D341Med (cell line): ENCODE results near the gene ORC1.

Experiments used
- DNase-seq: peaks from one replicate; pipeline ENCODE4 v3.0.0; 2012; ENCODE audit warnings: low spot score

The ORC1 gene

DNA sequence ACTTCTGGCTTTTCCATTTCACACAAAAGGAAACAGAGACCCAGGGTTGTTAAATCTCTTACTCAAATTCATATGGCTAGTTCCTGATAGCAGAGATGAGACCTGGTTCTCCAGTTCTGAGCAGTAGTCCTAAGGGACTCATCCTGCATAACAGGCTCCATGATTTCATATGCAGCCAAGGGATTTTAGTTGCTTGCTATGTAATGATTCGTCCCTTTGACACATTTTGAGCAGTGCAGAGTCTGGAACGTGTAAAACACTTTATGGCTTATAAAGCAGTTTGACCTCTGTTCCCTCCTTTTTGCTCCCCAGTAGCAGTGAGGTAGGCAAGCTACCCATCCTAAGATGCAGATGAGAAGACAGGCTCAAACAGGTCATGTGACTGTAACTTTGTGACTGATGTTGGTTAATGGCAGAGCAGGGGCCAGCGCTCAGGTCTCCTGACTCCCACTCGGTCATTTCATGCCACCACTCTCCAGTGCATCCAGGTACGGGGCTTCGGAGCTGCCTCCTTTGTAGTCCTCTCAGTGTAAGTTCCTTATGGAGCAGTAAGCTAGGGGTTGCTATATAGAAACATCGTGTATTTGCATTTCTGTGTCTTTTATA lies 62.5 kb downstream of the ORC1 start:
- DNase-seq = no peak

DNA sequence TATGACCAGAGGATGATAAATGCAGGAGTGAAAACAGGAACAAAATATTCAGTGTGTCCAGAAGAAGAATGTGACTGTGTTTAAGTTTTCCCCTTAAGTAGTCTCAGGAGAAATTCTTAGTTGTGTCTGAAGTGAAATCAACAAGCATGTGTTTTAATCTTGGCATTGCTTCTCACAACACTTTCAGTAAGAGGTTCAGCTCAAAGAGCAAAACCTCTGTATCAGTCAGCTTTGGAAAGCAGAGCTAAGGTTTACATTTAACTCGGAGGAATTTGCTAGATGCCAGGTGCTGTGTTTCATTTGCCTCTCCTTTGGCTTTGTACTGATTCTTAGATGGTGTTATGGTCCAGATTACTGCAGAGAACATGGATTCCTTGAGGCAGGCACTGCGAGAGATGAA lies 66.8 kb downstream of the ORC1 start:
- DNase-seq = no peak

DNA sequence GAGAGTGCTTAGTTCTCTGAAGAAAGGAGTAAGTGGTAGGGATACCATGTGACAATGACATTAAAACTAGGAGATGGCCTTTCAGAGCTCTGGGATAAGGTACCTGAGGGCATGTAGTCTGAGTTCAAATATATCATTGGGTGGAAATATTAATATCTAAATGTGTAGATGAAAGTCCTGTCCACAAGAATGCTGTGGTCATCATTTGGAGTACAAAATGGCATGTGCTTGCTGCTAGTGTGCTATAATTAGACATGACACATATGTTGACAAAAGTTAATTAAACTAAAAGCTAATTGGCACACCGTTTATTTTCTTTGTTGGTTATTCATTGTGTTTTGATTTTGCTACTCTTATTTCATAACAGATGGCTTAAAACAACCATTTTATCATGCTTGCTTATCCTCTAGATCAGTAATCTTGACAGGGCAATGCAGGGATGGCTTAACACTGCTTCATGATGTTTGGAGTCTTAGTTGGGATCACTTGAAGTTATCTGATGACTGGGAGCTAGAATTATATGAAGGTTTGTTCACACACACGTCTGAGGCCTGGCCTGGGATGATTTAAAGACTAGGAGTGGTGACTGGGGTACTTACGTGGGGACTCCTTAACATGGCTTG lies 69.2 kb downstream of the ORC1 start:
- no peak for DNase-seq

DNA sequence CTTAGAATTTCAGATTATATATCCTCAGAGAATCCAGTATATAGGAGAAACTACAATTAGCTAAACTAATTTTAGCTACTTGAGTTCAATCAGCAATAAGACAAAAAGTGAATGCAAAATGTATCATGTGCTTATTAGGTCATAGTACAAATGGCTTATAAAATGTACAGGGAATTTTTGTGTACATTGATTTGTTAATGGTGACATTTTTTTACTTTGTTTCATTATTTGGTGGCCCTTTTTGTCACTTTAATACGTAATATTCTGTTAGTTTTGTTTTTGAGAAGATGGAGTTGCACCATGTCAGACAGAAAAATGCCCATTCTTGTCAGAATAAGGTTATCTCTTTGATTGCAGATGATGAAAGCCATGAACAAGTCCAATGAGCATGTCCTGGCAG lies 71.8 kb downstream of the ORC1 start:
- no peak for DNase-seq

DNA sequence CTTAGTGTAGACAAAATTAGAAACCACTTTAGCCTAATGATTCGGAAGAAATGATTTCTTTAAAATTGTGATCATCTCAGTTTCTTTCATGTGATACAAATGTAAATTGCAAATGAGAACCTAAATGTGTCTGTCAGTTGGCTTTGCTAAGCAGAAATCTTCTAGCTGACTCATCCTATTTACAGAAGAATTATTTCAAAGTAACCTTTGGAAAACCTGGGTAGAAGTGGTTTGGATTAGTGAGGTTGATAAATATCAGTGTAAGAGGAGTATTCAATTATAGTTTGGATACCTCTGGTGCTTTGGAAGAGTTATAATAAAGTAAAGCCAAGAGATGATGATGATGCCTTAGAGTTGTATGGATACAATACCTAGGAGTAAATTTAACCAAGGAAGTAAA lies 75.6 kb downstream of the ORC1 start:
- no peak for DNase-seq

DNA sequence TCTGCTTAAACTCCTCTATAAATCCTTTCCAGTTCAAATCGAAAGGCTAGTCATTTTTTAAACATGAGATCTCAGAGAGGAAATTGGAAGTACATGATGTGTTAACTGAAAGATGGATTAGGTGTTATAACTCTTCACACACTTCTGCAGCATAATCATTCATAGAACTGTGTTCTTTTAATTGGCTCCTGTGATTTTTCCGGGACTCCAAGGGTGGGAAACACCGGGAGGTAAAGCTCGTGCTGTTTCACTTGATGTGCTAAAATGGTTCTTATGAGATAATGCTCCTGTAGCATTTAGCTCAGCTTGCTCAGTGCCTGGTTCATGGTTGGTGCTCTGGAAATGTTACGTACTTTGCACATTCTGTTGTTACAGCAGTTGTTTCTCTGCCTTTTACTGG lies 78.4 kb downstream of the ORC1 start:
- DNase-seq = no peak

DNA sequence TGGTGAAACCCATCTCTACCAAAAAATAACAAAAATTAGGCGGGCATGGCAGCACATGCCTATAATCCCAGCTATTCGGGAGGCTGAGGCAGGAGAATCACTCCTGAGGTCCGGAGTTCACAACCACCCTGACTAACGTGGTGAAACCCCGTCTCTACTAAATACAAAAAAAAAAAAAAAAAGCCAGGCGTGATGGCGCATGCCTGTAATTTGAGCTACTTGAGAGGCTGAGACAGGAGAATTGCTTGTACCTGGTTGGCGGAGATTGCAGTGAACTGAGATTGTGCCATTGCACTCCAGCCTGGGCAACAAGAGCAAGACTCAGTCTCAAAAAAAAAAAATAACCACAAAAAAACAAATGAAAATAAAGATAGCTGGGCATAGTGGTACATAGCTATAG lies 80.5 kb downstream of the ORC1 start:
- no peak for DNase-seq
